Measurements from ENCODE around the gene C17orf107. TPM values are rescaled to one million over a fixed set of nuclear protein-coding genes. Genes with fewer than 3 reads are reported as not detected.

C17orf107 gene
- total and polyA plus RNA-seq, 2 donors (not counting 1 experiment from before 2014, with no cell fraction given) = 3.9 to 4.6 TPM

- no peak for TF ChIP-seq EZH2 (IDR thresholded peaks at IDR 0.05; ENCODE audit: borderline replicate concordance, insufficient read depth, low read depth, low read length, poor library complexity, severe bottlenecking)
- TF ChIP-seq, protein P1, sequence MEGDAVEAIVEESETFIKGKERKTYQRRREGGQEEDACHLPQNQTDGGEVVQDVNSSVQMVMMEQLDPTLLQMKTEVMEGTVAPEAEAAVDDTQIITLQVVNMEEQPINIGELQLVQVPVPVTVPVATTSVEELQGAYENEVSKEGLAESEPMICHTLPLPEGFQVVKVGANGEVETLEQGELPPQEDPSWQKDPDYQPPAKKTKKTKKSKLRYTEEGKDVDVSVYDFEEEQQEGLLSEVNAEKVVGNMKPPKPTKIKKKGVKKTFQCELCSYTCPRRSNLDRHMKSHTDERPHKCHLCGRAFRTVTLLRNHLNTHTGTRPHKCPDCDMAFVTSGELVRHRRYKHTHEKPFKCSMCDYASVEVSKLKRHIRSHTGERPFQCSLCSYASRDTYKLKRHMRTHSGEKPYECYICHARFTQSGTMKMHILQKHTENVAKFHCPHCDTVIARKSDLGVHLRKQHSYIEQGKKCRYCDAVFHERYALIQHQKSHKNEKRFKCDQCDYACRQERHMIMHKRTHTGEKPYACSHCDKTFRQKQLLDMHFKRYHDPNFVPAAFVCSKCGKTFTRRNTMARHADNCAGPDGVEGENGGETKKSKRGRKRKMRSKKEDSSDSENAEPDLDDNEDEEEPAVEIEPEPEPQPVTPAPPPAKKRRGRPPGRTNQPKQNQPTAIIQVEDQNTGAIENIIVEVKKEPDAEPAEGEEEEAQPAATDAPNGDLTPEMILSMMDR (IDR thresholded peaks at IDR 0.05) = no peak
- H3K27ac ChIP-seq (ENCODE audit: low read length in 2 of 2) = peak overlapping the region; percentile 30 to 93
- H3K27me3 ChIP-seq (replicated peaks in 1 of 4; ENCODE audit: control extremely low read depth in 1 of 4, control insufficient read depth in 3 of 4, insufficient read depth in 4 of 4, low read length in 3 of 4) = no peaks in the 10 kb centered on the region
- H3K4me2 ChIP-seq (replicated peaks; ENCODE audit: low read depth, low read length, poor library complexity, severe bottlenecking) = peak overlapping the region; percentile 98
- Mint-ChIP-seq H3K27me3 (no peaks in the 10 kb centered on the region), H3K4me1 (peaks cover 66% of the 10 kb centered on the region), H3K4me3 (peak overlapping the region; percentile 86), H3K27ac (peak overlapping the region; percentile 89), H3K9me3 (ENCODE audit: insufficient read depth) (no peaks in the 10 kb centered on the region)
- H3K9me3 ChIP-seq (ENCODE audit: control extremely low read depth in 1 of 3, control insufficient read depth in 2 of 3, insufficient read depth in 1 of 3, low read length in 2 of 3) = no peaks in the 10 kb centered on the region
- CTCF ChIA-PET = interaction anchor here (0.7 to 1.3 kb wide), 2 partner anchors 22 to 107 kb away, joined by 3 read pairs; partner anchors contain the start of gene SPAG7
- peak overlapping the region in 4 of 5 experiments; percentile 16 to 40 (median 24) for H3K4me3 ChIP-seq (ENCODE audit: control extremely low read depth in 1 of 5, extremely low read depth in 1 of 5, insufficient read depth in 1 of 5, low read depth in 2 of 5, low read length in 4 of 5)
- H2AFZ ChIP-seq (ENCODE audit: insufficient read depth, low read depth, low read length, poor library complexity, severe bottlenecking) = no peak overlapping the region
- H3K4me1 ChIP-seq (ENCODE audit: control insufficient read depth in 2 of 2, insufficient read depth in 2 of 2, low read length in 2 of 2) = peaks cover 60 to 66% of the 10 kb centered on the region in 2 donors
- WGBS (ENCODE audit: insufficient coverage) = 0% methylated on average over 1 of the region's 8 CpGs
- H3K9ac ChIP-seq (ENCODE audit: low read length) = peak overlapping the region; percentile 38
- DNase-seq (no peak), ATAC-seq (ENCODE audit: low read depth) (no peak)
- POLR2A ChIA-PET = interaction anchor here (1.0 to 2.7 kb wide), 2 partner anchors 23 to 36 kb away, joined by 3 to 9 read pairs; partner anchors contain the start of gene SPAG7
- peaks cover 43% of the 10 kb centered on the region for H4K20me1 ChIP-seq (ENCODE audit: control insufficient read depth, insufficient read depth, low read length, poor library complexity, severe bottlenecking)
- H3K36me3 ChIP-seq (replicated peaks in 1 of 2; ENCODE audit: control extremely low read depth in 1 of 2, control insufficient read depth in 1 of 2, extremely low read depth in 1 of 2, insufficient read depth in 2 of 2, low read length in 1 of 2) = peaks cover 0 to 44% of the 10 kb centered on the region in 2 experiments
- intact Hi-C loops (cut with micrococcal nuclease) = loop anchor here (5.0 to 10.0 kb wide), 6 partner anchors 73 to 982 kb away; partner anchors contain the start of genes ATP2A3, MED11, PLD2 and ZNF594
- peaks cover 72% of the 10 kb centered on the region for H3K79me2 ChIP-seq (ENCODE audit: control insufficient read depth, insufficient read depth, low read length)
Measured at GRCh38 chr17:4944554-4945175, 45.3 kb downstream of the C17orf107 start.
